HUDEP-2 (cell line): ENCODE results near the gene RORB.

Experiments used
- DNase-seq, 76 experiments: peaks; one replicate each; lab custom pipeline; 2025; ENCODE audit not compliant: unreplicated experiment in 76 of 76; lab: John Stamatoyannopoulos, UW

RORB gene

DNA sequence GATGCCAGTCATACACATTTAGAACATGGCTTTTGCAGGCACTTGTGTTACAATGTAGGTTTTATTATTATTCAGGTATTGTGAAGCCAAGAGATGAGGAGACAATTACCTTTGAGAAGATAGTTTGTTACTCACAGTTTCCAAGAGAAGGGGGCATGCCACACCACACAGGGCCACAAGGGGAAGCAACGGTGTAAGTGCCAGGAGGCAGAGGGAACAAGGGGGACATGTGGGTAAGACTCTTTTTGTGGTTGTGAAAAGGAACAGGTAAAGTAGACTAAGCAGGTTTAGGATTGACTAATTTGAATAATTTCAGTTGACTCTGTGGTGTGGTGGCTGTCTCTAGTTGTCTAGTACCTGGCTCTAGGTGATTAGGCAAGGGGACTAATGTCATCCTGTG, 199.4 kb downstream of the RORB start:
- DNase-seq: no peak

DNA sequence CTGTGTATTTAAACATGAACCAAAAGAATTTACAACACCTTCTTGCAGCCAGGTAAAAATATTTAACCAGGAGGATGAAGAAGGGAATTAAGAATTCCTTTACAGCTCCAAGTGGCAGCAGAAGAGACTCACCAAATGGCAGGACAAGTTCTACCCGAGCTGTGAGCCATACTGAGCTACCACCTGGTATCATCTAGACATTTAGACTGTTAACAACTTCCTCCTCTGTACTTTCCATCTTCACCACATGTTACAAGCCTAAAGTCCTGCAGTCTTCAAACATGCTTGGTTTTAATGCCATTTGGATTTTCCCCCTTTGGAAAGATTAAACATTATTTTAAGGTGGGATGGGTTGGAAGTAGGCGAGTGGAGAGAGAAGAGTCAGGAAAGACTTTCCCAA, 200.4 kb downstream of the RORB start:
- no peak for DNase-seq

DNA sequence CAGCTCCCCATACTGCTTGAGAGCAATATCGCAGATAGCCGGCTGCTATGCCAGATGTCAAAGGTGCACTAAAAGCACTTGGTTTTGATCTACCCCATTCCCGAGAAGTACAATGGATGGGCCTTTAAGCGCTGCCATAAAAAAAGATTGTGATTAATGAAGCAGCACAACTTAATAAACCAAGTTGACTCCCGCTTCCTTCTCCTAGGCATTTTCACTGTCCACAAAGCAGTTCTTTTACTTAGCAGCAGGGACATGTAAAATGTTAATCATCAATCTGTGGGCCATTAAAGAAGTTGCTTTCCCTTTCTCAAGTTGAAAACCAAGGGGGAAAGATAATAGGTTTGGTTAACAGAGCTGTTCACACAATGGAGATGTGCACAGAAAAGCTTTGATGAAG, 214.2 kb downstream of the RORB start:
- DNase-seq: no peak

DNA sequence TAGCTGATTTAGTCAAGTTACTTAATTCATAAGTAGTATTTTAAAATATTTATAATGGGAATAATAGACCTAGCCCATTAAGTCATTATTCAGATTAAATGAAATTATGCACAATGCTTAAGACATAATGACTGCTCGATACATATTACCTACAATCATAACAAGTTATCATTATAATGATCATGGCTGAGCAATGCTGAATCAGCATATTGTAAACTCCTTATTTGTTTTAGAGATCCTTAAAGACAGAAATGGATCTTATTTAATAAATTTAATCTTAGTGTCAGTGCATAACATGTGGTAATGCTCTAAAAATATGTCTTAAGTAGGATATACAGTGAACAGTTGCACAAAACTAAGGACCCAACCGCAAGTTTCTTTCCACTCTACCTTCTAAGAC, 221.6 kb downstream of the RORB start:
- DNase-seq: no peak

DNA sequence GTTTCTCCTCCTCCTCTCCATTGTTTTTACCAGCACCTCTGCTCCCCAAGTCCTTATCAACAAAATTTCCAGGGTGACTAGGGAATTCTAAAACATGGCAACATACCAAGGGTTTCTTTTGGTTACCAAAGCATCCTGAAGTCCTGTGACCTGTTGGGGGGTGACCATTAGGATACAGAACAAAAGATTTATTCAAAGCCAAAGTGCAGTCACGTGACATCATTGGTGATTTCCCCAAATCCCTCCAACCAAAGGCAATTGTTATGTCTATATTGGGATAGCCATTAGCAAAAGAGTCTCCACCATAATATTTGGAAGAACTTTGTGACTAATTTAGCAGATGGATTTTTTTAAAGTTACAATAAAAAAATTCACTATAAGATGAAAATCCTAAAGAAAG, 222.2 kb downstream of the RORB start:
- DNase-seq: no peak

DNA sequence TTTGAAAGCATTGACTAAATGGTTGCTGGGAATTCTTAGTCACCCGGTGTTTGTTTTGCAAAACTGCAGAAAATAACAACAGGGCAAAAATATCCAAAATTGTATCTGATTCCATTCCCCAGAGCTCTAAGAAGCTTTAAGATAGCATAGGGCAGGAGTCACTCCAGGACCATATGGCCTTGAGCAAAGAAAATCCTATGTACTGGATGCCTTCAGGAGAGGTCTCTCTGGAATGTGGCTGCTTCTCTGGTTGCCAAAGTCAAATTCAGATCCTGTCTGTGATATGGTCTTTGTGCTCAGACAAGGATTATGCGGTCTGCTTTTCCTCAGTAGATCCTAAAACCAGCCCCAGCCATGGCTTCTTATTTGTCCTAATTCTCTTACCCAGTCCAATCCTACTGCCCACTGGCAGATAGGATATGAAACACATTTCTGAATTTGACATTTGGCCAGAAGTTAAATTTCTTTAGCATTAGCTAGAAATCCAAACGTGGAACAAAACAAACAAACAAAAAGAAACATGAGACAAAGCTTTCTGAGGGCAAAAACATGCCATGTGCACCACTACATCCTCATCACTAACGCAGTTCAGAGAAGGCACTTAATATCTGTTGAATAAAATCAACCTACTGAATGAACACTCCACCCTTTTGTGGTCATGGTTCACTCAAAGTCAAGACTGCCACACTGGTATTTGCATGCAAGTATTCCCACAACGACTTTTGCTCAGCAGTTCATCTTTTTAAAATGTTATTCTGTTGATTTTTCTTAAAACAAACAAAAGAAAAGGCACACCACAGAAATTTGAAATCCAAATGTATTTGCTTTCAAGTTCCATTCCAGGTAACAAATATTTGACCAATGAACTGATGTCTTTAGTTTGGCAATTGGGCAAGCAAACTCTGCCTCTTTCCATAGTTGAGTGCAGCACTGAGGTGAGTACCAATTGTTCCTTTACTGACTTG, 224.8 kb downstream of the RORB start:
- DNase-seq: no peak

DNA sequence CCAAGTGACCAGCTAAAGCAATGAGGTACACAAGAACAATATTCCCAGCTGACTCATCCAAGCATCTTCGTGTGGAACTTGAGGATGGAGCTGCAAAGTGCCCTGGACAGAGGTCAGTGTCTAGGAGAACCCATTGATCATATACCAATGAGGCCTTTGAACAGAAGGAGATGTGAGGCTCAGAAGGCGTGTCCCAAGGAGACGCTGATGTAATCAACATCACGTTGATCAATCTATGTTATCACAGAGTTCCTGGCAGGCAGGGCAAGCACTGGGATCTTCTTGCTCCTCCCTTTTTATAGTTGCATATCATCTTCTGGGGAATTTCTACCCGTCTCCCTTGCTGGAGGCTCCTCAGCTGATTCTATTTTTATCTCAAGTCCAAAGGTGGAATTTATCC, 227.2 kb downstream of the RORB start:
- DNase-seq: no peak

DNA sequence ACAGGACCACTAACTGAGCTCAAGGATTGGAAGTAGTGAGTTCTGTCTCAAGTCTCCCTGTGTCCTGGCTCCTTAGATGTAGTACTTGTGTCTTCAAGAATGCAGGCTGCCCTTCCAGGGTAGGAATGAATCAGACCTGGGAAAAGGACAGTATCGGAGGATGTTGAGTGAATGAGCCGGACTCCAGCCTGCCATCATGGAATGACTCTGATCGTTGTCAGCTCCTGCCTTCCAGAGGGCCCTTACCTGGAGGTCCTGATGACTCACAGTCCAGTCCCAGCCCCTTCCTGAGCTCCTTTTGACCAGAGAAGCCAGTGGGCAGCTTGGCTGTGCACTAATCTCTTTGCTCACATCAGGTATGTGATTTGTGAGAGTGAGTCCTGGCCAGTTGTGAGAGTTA, 229.4 kb downstream of the RORB start:
- no peak for DNase-seq

DNA sequence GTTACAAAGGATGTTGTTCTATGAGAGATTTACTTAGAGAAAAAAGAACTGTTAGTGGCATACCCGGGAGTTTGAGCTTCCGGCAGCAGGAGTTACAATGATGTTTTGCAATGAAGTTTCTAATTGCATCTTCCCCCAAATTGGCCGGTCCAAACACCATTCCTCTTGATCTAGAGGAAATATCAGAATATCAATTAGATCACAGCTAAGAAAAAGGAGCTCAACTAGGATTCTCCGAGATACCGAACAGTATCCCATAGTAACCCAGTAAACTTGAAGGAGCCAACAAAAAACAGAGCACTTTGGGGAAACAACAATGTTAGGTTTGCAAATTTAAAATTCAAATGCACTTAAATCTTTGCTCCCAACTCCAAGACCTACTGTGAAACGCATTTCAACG, 231.0 kb downstream of the RORB start:
- no peak for DNase-seq

DNA sequence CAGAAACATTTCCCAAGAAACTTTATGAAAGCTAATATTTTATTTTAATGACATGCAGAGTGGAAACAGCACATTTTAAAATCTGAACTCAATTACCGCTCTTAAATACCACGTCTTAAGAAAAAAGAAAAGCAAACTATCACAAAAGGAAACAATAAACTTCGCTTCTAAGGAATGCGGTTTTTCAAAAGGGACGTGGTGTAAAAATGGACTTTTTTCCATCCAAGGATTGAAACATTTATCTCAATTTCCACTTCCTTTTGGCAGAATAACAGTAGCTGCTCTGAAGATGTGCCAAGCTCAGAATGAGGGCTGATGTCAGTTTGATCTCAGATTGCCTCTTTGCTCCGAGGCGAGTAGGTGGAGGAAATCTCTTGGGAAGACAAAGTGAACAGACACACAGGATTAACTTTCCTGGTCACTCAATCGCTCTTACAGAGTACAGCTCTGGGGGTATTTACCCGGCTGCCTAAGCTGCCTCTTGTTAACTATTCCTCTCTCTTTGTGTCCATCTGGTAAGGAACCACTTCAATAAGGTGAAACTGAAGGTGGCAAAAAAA, 232.1 kb downstream of the RORB start:
- DNase-seq: no peak

DNA sequence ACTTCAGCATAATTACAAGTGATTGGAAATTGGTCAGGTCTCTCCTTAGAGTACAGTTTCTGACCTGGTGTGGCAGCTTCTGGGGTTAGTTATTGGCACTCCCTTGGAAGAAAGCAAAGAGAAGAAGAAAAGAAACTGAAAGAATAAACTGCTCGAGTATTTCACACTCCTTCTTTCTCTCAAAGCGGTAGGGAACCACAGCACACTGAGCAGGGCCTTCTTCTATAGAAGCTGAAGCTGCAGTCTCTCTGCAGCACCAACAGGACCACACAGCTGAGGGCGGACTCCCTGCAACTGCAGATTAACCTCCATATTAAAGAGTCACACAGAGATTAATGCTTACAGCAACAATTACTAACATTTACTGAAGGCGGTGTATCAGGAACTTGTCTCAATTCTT, 238.6 kb downstream of the RORB start:
- DNase-seq: no peak

DNA sequence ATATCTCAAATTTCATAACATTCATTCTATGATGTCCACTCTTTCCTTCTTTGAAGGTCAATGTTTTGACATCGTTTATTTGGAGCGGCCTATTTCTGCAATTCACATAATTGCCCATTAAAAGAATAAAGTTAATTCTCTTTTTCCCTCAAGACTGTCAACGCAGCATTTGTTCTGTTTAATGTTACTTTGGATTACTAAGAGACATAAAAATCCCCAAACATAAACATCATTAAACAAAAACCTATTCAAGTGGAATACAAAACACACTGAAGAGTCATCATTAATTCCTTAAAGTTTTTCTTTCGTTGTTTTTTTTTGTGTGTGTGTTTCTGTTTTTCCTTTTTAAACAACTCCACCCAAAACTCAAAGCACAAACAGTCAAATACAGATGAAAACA, 239.5 kb downstream of the RORB start:
- DNase-seq: no peak

DNA sequence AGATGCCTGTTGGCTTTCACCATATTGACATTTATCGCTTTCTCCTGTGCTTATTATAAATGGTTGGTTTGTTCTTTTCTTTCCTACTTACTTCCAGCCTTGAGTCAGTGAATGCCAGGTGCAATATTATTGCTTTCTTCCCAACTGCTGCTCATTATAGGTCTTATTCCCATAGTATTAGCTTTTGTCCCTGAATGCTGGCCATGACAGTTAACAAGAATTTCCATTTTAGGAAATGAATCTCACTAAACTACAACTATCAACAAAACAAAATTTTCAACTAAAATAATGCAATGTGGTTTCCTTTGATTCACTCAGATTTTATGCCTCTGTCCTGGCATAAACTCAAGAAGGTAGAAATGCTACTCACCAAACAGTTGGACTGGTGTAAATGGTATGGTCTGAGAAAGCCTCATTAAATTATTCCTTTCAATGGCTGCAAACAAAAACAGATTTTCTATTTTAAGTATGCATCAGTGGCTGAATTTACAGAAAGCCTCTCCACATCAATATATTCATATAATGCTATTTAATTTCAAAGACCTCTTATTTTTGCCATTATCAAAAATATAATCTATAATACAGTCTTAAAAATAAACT, 245.2 kb downstream of the RORB start:
- no peak for DNase-seq
